ENCODE data around the gene AP4M1.

AP4M1 gene

DNA sequence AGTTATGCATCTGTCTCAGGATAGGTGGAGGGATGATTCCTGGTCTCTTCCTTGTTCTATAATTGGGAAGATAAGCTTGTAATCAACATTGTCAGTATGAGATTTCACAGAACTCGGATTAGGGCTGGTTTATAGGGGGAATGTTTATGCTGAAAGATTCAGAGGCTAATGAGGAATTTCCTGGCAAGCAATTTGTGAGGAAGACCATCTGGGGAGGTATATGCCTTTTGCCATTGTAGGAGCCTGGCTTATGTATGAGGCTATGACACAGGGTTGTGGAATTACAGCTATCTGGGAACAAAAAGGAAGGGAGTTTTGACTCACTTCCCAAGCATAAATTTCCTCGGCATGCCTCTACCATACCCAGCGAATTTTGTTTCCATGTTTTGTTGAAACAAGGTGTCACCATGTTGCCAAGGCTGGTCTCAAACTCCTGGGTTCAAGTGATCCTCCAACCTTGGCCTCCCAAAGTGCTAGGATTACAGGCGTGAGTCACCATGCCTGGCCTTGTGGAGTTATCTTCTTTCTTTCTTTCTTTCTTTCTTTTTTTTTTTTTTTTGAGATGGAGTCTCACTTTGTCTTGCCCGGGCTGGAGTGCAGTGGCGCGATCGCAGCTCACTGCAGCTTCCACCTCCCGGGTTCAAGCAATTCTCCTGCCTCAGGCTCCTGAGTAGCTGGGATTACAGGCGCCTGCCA lies 14.2 kb upstream of the AP4M1 start:
- DNase-seq, result no peak

DNA sequence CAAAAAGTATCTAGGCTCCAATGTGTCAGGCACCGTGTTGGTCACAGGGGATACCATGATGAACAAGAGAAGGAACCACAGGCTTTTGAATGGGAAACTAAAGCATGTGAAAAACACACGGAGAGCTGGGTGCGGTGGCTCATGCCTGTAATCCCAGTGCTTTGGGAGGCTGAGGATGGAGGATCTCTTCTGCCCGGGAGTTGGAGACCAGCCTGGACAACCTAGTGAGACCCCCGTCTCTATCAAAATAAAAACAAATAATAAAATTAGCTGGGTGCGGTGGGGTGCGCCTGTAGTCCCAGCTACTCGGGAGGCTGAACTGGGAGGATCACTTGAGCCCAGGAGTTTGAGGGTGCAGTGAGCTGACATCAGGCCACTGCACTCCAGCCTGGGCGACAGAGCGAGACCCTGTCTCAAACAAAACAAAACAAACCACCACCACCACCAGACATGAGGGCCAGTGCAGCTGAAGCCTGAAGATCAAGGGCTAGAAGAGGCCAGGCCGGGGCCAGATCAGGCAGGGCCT lies 13.3 kb upstream of the AP4M1 start:
- DNase-seq, result no peak

DNA sequence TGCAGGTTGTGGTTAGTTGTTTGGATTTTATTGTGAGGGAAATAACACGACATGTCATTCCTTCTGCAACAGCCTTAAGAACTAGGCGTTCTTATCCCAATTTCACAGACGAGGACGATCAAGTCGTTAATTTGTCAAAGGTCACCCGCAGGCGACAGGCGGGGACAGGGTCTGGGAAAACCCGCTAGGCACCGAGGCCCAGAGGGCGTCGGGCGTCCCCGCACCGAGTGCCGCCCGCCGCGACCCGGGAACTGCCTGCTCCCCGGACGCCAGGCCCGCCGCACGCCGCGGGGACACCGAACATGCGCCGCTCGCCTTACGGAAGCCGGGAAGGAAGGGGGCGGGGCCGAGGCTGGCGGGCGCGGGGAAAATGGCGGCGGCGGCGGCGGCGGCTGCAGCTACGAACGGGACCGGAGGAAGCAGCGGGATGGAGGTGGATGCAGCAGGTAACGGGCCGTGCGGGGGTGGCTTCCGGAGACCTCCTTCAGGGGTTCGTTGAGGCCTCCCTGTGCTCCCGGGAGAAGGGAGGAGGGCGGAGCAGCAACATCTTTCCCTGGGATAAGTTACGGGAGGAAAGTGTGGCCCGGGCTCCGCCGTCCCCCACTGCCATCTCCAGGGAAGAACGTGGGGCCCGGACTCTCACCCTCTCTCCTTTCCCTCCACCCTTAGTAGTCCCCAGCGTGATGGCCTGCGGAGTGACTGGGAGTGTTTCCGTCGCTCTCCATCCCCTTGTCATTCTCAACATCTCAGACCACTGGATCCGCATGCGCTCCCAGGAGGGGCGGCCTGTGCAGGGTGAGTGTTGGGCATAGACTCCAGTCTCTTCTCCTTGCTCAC lies 12.6 kb upstream of the AP4M1 start, which contains the start of gene COPS6:
Gene COPS6 (plus strand): TSS at position 349 of the 837 bp plus-strand sequence. CDS start 22 bp downstream, at position 371.
- peak; percentile 41 for DNase-seq

DNA sequence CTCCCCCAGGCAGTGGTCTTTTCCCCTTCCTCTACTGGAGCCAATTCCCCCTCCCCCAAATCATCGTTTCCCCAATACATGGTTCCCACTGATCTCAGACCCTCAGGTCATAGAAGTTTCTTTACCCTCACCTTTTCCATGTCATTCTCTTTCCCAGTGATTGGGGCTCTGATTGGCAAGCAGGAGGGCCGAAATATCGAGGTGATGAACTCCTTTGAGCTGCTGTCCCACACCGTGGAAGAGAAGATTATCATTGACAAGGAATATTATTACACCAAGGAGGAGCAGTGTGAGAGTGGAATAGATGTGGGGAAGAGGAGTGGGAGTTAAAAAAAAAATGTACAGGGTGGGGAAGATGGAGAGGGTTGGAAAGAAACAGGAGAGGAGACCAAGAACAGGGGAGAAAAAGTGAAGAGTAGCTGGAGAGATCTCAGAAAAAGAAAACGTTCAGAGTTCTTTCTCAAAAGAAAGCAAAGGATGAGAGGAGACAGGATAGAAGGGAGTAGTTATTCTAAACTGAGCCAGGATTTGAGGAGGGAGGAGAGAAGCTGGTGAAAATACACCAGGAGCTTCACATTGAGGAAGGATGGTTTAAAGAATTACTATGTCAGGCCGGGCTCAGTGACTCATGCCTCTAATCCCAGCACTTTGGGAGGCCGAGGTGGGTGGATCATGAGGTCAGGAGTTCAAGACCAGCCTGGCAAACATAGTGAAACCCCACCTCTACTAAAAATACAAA lies 11.8 kb upstream of the AP4M1 start:
- no peak for DNase-seq

DNA sequence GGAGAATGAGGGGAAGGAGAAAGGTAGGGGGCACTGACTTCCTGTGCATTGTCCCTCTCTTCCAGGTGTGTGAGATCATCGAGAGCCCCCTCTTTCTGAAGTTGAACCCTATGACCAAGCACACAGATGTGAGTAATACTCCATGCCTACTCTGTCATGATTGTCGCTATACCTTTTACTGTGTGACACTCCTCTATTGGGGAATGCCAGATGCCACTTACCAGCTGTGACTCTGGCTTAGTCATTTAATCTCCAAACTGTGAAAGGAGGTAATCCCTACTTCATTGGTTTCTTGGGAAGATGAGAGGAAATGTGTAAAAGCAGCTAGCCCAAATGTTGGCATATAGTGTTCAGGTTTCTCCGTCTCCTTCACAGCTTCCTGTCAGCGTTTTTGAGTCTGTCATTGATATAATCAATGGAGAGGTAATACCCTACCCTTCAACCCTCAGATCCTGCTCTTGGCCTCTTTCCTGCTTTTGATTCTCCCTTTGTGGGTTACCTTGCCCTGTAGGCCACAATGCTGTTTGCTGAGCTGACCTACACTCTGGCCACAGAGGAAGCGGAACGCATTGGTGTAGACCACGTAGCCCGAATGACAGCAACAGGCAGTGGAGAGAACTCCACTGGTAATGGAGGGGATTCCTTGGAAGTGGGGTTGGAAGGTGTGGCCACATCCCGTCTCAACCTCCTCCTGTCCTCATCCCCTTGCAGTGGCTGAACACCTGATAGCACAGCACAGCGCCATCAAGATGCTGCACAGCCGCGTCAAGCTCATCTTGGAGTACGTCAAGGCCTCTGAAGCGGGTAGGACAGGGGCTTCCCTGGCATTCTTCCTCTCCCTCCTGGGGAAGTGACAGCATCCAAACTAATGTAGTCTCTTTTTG lies 10.7 kb upstream of the AP4M1 start:
- no peak for DNase-seq

DNA sequence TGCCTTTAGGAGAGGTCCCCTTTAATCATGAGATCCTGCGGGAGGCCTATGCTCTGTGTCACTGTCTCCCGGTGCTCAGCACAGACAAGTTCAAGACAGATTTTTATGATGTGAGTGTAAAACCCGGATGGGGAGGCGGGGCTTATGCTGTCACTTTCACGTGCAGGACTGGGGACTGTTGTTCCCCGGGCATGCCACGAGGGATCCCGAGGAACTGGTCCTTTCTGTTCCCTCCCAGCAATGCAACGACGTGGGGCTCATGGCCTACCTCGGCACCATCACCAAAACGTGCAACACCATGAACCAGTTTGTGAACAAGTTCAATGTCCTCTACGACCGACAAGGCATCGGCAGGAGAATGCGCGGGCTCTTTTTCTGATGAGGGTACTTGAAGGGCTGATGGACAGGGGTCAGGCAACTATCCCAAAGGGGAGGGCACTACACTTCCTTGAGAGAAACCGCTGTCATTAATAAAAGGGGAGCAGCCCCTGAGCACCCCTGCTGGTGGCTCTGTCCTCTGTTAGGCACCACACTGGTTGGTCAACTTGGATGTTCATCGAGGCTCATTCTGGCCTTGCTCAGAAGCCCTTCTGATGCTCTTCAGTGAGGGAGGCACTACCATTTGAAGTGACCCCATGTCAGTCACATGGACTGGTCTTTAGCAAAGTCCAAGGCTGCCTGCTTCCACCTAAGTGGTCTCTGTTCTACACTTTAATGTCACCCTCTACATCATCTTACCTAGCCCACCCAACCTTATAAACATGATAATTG lies 9.8 kb upstream of the AP4M1 start:
- DNase-seq, result no peak

DNA sequence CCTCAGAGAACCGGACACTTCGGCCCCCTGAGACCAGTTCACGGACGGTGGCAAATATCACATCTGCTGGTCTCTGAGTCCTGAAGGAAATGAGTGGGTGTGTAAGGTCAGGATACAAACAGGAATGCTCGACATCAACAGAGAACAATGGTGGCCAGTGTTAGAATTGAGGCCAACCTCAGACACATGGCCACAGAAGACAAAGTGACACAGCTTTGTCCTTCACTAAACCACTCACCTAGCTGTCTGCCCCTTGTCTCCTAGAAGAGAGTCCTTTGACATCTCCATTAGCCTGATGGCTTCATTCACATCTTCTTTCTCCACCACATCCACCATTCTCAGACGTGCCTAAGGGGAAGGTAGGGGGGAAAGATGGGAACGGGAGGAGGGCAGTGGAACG lies 8.4 kb upstream of the AP4M1 start:
- no peak for DNase-seq

DNA sequence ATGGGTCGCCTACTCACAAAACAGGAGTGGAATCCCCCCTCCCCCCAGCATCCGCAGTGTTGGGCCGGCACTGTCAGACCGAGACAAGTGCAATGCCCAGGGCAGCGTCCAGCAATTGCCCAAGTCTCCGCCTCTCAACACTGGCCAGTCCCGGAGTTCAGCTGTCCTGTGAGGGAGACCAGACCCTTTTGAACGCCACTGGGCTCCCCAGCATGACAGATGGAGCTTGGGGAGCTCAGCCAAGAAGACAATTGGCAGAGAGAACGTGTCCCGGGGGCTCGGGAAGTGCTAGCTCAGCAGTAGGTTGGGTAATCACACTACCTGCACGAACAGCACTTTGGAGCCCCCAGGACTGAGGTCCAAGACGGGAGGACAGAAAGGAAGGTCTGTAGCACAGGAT lies 7.9 kb upstream of the AP4M1 start:
- DNase-seq, result no peak

DNA sequence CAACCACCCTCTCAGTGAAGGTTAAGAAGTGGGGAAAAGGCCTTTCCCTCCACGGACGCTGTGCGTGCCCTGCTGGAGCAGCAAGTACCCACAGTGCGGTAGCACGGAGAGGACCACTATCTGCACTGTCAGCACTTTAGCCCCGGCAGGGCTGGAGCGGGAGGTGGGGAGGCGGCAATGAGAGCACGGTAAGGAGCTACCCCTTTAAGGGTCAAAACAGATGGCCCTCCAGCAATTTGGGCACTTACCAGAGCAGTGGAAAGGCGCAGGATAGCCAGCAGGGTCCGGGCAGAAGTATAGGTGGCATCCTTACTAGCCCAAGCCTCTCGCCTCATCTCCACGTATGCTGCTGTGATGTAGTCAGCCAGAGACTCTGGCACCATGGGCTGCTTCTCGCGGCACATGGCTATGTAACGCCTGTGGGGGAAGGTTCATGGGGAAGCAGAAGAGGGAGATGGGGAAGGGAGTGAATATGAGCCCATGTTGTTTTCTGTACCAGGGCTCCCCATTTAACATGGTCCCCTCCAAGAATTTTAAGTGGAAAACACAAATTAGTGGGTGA lies 7.4 kb upstream of the AP4M1 start:
- DNase-seq, result no peak

DNA sequence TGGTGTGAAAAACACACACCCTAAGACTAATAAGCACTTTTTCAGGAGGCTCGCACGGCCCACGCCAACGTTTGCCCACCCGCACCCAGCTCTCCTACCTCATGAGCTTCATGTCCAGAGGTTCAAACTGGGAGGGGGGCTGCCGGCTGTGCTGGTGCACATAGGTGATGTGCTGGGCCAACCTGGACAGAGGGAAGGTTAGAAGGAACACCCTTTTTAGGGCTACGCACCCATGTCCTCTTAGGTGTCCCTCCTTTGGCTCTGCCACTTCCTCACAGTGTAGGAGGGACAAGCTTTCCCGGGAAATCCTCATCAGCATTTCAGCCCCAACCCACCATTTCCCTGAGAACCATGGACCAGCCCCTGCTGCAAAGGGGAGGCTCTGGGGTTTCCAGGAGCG lies 6.2 kb upstream of the AP4M1 start:
- no peak for DNase-seq

DNA sequence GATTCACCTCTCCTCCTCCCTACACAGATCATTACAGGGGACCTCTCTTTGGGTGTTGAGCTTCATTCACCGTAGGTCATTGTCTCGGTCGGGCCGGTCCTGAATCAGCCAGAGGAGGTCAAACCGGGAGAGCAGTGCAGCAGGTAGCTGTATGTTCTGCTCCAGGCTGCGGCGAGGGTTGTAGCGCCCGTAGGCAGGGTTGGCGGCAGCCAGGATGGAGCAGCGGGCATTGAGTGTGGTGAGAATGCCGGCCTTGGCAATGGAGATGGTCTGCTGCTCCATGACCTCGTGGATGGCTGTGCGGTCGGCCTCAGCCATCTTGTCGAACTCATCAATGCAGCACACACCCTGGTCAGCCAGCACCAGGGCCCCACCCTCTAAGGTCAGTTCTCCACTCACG lies 5.7 kb upstream of the AP4M1 start:
- DNase-seq, result no peak

DNA sequence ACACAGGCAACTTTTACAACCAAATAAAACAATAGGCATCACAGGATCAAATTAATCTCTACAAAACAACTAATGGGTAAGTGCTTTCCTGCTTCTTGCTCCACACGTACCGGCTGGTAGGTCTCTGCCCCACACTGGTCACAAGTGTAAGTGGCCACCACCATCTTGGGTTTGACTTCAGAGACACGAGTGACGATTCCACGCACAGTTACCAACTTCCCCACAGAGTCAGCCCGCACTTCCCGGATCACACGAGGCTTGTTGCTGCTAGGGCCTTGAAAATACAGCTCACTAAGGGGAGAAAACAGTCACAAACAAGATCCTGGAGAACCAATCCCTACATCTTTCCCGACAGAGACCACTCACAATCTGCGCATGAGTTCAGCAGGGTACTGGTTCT lies 2.5 kb upstream of the AP4M1 start:
- DNase-seq, result no peak

DNA sequence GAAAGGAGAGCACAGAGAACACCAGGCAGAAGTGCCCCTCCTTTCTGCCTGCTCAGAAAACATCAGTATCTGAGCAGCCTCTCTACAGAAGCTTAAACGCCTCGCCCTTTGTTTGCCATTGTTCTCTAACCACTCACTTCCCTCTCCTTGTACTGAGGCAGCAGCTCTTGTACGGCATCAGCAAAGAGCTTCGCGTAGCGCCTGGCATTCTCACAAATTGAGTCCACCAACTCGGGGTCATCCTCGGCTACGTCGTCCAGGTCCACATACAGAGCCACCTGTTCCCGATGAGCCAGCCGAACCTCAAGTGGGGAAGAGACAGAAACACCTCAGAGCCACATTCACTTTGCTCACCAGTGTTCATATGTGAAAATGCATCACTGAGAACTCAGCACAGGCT lies 2.0 kb upstream of the AP4M1 start:
- no peak for DNase-seq

DNA sequence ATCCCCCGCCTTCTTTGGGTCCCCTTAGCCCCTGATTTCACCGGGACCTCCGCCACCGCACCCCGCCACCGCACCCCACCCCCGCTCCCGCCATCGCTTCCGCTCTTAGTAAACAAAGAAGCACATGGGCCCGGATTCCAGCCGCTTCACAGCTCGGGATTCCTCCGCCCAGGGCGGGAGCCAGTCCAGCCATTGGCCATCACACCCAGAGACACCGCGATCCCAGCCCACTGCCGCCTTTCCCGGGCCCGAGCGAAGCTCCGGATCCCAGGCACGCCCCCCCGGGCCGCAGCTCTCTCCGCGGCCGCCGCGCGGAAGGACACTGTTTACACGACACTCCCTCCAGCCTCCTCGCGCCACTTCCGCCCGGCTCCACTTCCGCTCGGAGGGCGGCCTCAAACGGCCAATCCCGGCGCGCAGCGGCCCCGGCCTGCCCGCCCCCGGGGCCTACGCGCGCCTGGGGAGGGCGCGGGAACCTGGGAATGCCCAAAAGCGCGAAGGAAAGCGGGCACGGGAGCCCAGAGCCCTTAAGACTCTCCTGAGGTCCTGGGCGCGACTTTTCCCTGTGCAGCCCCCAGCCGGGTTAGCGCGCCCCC lies 925 bp upstream of the AP4M1 start:
- peak; percentile 91 for DNase-seq

DNA sequence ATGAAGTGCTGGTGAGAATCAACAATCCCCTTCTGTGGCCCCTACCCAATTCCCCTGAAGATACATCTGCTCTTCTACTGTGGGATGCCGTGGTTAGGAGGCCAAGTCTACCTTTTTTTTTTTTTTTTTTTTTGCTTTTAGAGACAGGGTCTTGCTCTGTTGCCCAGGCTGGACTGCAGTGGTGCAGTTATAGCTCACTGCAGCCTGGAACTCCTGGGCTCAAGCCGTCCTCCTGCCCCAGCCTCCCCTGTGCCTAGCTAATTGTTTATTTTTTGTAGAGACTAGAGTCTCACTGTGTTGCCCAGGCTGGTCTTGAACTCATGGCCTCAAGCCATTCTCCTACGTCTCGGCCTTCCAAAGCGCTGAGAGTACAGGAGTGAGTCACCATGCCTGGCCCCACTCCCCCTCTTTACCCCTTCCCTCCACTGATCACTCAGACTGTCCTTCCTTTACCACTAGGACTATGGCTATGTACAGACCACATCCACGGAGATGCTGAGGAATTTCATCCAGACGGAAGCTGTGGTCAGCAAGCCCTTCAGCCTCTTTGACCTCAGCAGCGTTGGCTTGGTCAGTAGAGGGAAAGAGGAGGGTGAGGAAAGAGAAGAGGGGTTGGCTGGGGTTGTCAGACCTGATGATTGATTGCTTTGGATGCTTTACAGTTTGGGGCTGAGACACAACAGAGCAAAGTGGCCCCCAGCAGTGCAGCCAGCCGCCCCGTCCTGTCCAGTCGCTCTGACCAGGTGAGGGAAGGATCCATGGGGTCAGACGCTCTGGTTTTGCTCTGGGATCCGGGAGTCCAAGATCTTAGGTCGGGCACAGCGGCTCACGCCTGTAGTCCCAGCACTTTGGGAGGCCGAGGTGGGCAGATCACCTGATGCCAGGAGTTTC lies 1.8 kb downstream of the AP4M1 start:
- no peak for DNase-seq

DNA sequence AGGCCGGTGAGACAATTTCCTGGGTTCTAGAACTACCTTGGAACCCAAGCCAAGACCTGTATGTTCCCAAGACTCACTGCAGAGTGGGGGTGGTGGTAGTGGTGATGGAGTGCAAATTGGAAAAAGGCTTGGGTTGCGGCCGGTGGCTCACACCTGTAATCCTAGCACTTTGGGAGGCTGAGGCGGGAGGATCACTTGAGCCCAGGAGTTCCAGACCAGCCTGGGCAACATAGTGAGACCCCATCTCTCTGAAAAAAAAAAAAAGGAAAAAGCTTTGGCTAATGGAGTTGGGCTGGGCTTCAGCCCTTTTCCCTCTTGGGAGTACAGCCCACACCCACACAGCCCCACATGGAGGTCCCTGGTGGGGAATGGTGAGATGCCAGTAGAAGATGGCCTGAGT lies 4.1 kb downstream of the AP4M1 start:
- DNase-seq, result no peak

DNA sequence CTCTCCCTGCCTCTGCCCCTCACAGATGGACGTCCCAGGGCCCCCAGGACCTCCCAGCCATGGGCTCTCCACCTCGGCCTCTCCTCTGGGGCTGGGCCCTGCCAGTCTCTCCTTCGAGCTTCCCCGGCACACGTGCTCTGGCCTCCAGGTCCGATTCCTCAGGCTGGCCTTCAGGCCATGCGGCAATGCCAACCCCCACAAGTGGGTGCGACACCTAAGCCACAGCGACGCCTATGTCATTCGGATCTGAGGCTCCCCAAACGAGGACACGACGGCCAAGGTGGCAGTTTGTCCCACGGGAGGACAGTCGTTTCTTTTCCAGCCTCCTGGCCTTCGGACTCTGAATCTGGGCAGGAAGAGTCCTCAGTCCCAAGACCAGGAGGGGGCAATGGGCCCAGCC lies 5.2 kb downstream of the AP4M1 start:
- DNase-seq, result no peak

DNA sequence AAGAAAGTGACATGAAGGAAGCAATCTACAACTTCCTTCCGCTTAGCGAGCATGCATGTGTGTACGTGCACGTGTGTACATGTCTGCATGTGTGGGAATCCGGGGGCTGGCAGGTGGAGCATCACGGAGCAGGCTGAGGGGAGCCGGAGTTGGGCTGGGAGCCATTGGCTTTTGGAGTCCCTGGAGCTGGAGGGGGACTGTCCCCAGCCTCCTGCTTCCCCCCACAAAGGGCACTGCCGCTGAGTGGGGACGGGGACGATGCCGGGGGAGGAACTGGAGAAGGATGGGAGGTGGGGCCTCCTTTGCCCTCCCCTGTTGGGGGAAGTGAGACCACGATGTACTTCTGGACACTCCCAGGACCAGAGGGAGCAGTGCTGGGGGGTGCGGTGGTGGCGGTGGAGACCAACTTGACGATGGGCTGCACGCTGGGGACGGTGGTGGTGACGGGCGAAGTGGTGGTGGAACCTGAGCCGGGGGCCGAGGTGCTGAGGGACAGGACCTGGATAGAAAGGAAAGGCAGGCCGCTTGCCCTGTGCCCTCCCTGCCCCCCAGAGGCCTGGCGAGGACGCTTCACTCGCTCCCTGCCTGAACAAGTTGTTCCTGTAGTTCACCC lies 5.8 kb downstream of the AP4M1 start:
- no peak for DNase-seq

DNA sequence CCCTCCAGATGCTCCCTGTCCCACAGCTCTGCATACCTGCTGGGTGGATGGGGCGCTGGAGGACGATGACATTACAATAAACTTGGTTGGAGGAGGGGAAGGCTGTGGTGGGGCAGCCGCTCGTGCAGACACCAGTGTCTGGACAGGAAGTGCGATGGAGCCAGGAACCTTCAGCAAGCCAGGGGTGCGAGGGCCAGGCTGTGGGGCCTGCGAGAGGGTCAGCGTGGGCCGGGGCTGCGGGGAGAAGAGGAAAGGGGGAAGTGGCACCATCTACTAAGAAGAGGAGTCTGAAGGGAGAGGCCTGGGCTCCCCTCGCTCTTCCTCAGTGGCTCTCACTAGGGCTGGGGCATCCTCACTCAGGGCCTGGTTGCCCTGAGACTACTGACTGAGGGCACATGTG lies 6.4 kb downstream of the AP4M1 start:
- no peak for DNase-seq

Measured in NCI-H2081 treated with DMSO at 0.1 percent for 48 hours (cell line).